ENCODE results near the gene ZNF516. TPM values are rescaled to one million over a fixed set of nuclear protein-coding genes. Genes with fewer than 3 reads are reported as not detected.

ZNF516 gene
- total and polyA plus RNA-seq, 8 donors: 5.4 to 21.3 (median 12.7) TPM

DNA sequence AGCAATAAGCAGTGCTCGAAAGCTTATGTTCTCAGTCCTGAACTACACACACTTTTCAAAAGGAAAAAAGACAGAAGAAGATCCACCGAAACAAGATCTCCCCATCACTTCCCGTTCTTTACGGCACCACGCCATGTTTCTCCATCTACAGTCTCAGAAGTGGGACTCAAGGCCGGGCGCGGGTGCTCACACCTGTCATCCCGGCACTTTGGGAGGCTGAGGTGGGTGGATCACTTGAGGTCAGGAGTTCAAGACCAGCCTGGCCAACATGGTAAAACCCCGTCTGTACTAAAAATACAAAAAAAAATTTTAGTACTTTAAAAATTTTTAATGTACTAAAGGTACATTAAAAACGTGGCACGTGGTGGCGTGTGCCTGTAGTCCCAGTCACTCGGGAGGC is 31.2 kb downstream of the ZNF516 start:
- WGBS, 2 donors: 95% methylated on average over 14 of the region's 14 CpGs
- no peaks in the 10 kb centered on the region for H3K4me1 ChIP-seq
- no peaks in the 10 kb centered on the region for H3K36me3 ChIP-seq
- FAIRE-seq (no peak), ATAC-seq (no peak), DNase-seq (no peak)
- no peaks in the 10 kb centered on the region for H3K9me3 ChIP-seq
- H3K4me3 ChIP-seq: no peak overlapping the region
- intact Hi-C loops (cut with DNase I): no loop called here
- TF ChIP-seq, protein P1, sequence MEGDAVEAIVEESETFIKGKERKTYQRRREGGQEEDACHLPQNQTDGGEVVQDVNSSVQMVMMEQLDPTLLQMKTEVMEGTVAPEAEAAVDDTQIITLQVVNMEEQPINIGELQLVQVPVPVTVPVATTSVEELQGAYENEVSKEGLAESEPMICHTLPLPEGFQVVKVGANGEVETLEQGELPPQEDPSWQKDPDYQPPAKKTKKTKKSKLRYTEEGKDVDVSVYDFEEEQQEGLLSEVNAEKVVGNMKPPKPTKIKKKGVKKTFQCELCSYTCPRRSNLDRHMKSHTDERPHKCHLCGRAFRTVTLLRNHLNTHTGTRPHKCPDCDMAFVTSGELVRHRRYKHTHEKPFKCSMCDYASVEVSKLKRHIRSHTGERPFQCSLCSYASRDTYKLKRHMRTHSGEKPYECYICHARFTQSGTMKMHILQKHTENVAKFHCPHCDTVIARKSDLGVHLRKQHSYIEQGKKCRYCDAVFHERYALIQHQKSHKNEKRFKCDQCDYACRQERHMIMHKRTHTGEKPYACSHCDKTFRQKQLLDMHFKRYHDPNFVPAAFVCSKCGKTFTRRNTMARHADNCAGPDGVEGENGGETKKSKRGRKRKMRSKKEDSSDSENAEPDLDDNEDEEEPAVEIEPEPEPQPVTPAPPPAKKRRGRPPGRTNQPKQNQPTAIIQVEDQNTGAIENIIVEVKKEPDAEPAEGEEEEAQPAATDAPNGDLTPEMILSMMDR (IDR thresholded peaks at IDR 0.05): no peak
- no peak overlapping the region for H3K27ac ChIP-seq
- no peaks in the 10 kb centered on the region for H3K27me3 ChIP-seq

DNA sequence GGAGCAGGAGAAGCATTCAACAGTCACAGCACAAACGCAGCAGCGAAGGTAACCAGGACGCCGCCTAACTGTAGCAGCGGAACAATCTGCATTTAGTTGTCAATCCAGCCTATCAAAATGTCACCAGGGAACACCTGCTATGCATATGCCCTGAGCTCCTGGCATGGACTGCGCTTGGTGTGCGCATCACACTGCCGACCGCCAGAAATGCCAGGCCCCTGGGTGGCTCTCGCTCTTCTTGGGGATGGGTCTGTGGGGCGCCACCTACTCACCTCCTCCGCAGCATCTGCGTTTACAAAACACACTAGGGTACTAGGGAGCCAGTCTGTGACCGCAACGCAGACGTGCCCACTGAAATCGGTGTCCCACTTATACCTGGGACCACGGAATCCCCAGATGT is 31.7 kb downstream of the ZNF516 start:
- H3K4me1 ChIP-seq: no peaks in the 10 kb centered on the region
- intact Hi-C loops (cut with DNase I): no loop called here
- FAIRE-seq (no peak), ATAC-seq (no peak), DNase-seq (no peak)
- H3K36me3 ChIP-seq: no peaks in the 10 kb centered on the region
- H3K9me3 ChIP-seq: no peaks in the 10 kb centered on the region
- TF ChIP-seq, protein P1 (IDR thresholded peaks at IDR 0.05): no peak
- no peak overlapping the region for H3K4me3 ChIP-seq
- WGBS, 2 donors: 94 to 95% methylated on average over 18 of the region's 18 CpGs
- H3K27ac ChIP-seq: no peak overlapping the region
- H3K27me3 ChIP-seq: no peaks in the 10 kb centered on the region

DNA sequence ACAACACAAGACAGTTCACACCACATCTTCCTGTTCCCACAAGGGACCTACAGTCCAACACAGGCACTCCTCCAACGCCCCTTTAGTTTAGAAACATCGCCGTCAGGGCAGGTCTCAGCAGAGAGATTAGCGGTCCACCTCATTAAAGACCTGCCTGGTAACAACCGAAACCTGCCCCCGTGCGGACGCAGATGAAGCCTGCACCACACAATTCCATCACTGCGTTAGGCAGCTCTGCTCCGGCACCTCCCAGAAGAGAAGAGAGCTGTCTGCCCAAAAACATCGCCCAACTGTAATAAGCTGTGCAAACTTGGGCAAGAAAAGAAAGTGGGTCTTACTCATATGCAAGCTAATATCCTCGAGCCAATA is 32.7 kb downstream of the ZNF516 start:
- Histone ChIP-seq H3K9me3 (no peaks in the 10 kb centered on the region), H3K27me3 (no peaks in the 10 kb centered on the region), H3K4me1 (peaks cover 0 to 3% (median 0%) of the 10 kb centered on the region in 3 donors), H3K4me3 (no peak overlapping the region), H3K27ac (no peak overlapping the region), H3K36me3 (no peaks in the 10 kb centered on the region)
- FAIRE-seq (no peak), DNase-seq (no peak), ATAC-seq (no peak)
- TF ChIP-seq, protein P1 (IDR thresholded peaks at IDR 0.05): no peak
- 95 to 98% methylated on average over 12 of the region's 12 CpGs for WGBS, 2 donors
- intact Hi-C loops (cut with DNase I): no loop called here

DNA sequence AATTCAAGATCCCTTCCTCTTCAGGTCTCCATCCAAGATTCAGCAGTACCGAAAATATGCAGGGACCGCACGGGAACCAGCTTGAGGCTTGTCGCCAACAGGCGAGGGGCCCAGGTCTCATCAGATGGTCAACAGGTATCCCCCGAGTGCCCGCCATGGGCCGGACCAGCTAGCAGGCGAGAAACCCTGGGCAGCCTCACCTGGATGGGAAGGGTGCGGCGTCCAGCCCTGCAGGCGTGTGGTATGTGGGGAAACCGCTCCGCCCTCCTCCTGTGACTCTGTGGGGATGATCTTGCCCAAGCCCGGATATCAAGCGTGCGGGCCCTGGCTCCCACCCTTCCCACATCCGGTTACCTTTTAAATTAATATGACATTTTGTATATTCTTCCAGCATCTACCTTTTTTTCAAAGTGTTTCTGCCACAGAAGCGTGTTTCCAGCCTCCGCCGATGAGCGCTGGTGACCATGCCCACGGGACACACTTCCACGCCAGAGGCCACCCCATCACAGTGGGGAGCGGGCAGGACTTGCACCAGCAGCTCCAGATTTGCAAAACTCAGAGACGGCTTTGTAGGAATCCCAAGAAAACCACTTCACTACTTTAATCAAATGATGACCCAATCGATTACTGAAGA is 33.2 kb downstream of the ZNF516 start:
- ATAC-seq (no peak), DNase-seq (no peak), FAIRE-seq (no peak)
- 96 to 97% methylated on average over 27 of the region's 27 CpGs for WGBS, 2 donors
- intact Hi-C loops (cut with DNase I): no loop called here
- H3K4me1 ChIP-seq: peaks cover 0 to 3% (median 0%) of the 10 kb centered on the region in 3 donors
- H3K27ac ChIP-seq: no peak overlapping the region
- no peak overlapping the region for H3K4me3 ChIP-seq
- H3K36me3 ChIP-seq: no peaks in the 10 kb centered on the region
- H3K27me3 ChIP-seq: no peaks in the 10 kb centered on the region
- TF ChIP-seq, protein P1 (IDR thresholded peaks at IDR 0.05): no peak
- H3K9me3 ChIP-seq: no peaks in the 10 kb centered on the region

DNA sequence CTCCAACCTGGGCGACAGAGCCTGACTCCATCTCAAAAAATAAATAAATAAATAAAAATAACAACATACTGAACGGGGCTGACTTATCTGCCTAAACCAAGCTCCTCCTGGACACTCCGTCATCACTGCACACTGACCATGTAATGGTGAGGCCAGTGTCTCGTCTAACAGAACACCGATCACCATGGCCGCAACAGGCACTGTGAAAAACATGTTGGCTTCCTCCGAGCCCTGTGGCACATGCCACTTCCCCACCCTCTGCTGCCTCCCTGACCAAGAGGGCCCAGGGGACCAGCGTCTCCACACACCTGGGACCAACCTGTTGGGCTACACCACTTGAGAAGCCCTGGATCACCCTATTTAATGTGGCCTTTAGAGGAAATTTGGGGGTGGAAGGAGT is 33.9 kb downstream of the ZNF516 start:
- peak in 1 of 6 donors; percentile 44 for DNase-seq
- Histone ChIP-seq H3K36me3 (no peaks in the 10 kb centered on the region), H3K27ac (no peak overlapping the region), H3K4me3 (no peak overlapping the region), H3K9me3 (no peaks in the 10 kb centered on the region), H3K27me3 (no peaks in the 10 kb centered on the region), H3K4me1 (peaks cover 0 to 3% (median 0%) of the 10 kb centered on the region in 3 donors)
- ATAC-seq: no peak
- 95 to 96% methylated on average over 8 of the region's 8 CpGs for whole genome bisulfite sequencing, 2 donors
- intact Hi-C loops (cut with DNase I): no loop called here
- TF ChIP-seq, protein P1 (IDR thresholded peaks at IDR 0.05): no peak
- no peak for FAIRE-seq
